ENCODE results near the gene STPG3. TPM values are rescaled to one million over a fixed set of nuclear protein-coding genes. Genes with fewer than 3 reads are reported as not detected.

Gene STPG3
- total and polyA plus RNA-seq, 2 of the 13 experiments (the other 11 are each of a cell fraction or from before 2014, with no cell fraction given), result not detected

GRCh38 chr9:137242269-137243203, 8.6 kb upstream of the STPG3 start:
- H3K4me3 ChIP-seq (replicated peaks in 1 of 3; ENCODE audit: insufficient read depth in 1 of 3, low read depth in 2 of 3, low read length in 3 of 3), result peak overlapping the region; percentile 89 to 94 (median 94)
- ChIA-PET CTCF (ENCODE audit: low intra/inter-chr PET ratio, low total read pairs) (no interaction called here), POLR2A (interaction anchor here (0.6 to 7.7 kb wide), 22 partner anchors 9 to 213 kb away, joined by 3 to 317 read pairs (median 5); partner anchors contain the start of genes MAN1B1, NELFB, RNF208 and RNF224)
- H3K4me2 ChIP-seq (ENCODE audit: low read depth, low read length), result peak overlapping the region; percentile 99
- FAIRE-seq, result no peak
- in situ Hi-C loops (cut with HindIII; ENCODE audit: extremely low pct_ligation_motif_present, low pct_unique_long_range_greater_than_20kb), result no loop called here
- H3K79me2 ChIP-seq (ENCODE audit: insufficient read depth, low read length), result peaks cover 33% of the 10 kb centered on the region
- no peak for ATAC-seq
- intact Hi-C loops (cut with micrococcal nuclease; ENCODE audit: unreplicated experiment), result no loop called here
- peak overlapping the region; percentile 91 for H3K27ac ChIP-seq (ENCODE audit: extremely low read length, insufficient read depth, low read length)
- H3K9ac ChIP-seq (ENCODE audit: insufficient read depth, low read depth, low read length), result peak overlapping the region; percentile 92
- WGBS (ENCODE audit: low lambda C conversion rate), result 79% methylated on average over 18 of the region's 36 CpGs
- no peak for DNase-seq (ENCODE audit: low spot score)
- BruUV-seq (replicated peaks), result TSS peak; percentile 75
- peaks cover 27% of the 10 kb centered on the region for H4K20me1 ChIP-seq (ENCODE audit: insufficient read depth, low read length)
- peaks cover 4 to 19% of the 10 kb centered on the region in 2 experiments; a peak in 4 of 5 replicates for H3K36me3 ChIP-seq (replicated peaks in 1 of 2; ENCODE audit: control insufficient read depth in 1 of 2, insufficient read depth in 2 of 2, low read length in 2 of 2)
- H3K9me3 ChIP-seq (ENCODE audit: low read length), result no peaks in the 10 kb centered on the region
- H3K4me1 ChIP-seq (ENCODE audit: insufficient read depth, low read length), result peaks cover 64% of the 10 kb centered on the region
- H3K27me3 ChIP-seq (ENCODE audit: control insufficient read depth in 1 of 2, insufficient read depth in 2 of 2, low read length in 2 of 2), result peaks cover 2 to 4% of the 10 kb centered on the region in 2 experiments; a peak in 2 of 5 replicates
- no peak overlapping the region for H2AFZ ChIP-seq (ENCODE audit: low read length)
- peak; percentile 76 for TF ChIP-seq RBFOX2 (IDR thresholded peaks at IDR 0.05; ENCODE audit: low read depth, low read length)
- TF ChIP-seq MTA1 (CRISPR knock-in tag; IDR thresholded peaks at IDR 0.05; ENCODE audit: borderline replicate concordance), result 0 out of 2 replicates have a peak, but pooled peaks have one; percentile 9
- no peak for TF ChIP-seq ARID5B (CRISPR knock-in tag; IDR thresholded peaks at IDR 0.05)
- TF ChIP-seq ZBTB33 (CRISPR knock-in tag; IDR thresholded peaks at IDR 0.05), result peak; percentile 44; the same call in 1 of the 2 replicates
- TF ChIP-seq GATAD1 (CRISPR knock-in tag; IDR thresholded peaks at IDR 0.05), result no peak
- TF ChIP-seq ZNF280D (CRISPR knock-in tag; IDR thresholded peaks at IDR 0.05), result 0 out of 2 replicates have a peak, but pooled peaks have one; percentile 37
- peak; percentile 14; the same call in 1 of the 2 replicates for TF ChIP-seq SP2 (CRISPR knock-in tag; IDR thresholded peaks at IDR 0.05)
- TF ChIP-seq TIGD3 (CRISPR knock-in tag; IDR thresholded peaks at IDR 0.05; ENCODE audit: borderline replicate concordance), result peak; percentile 63; the same call in 1 of the 2 replicates
- TF ChIP-seq PHF21A (CRISPR knock-in tag; IDR thresholded peaks at IDR 0.05), result peak; percentile 40; the same call in 1 of the 2 replicates
- no peak for TF ChIP-seq ZNF567 (CRISPR knock-in tag; IDR thresholded peaks at IDR 0.05; ENCODE audit: borderline replicate concordance)
- TF ChIP-seq ZNF160 (CRISPR knock-in tag; IDR thresholded peaks at IDR 0.05), result peak; percentile 5; the same call in 1 of the 2 replicates

Measured in HepG2 (cell line).